Thymus (tissue), 11 donors: Measurements from ENCODE around the gene DDX60. TPM values are rescaled to one million over a fixed set of nuclear protein-coding genes. Genes with fewer than 3 reads are reported as not detected.

Experiments
- DNase-seq, 9 donors: peaks; one replicate each; pipeline ENCODE4 v3.0.0-alpha.2; 2013; ENCODE audit warnings: low spot score in 9 of 9, low read depth in 6 of 9, missing footprints in 1 of 9
- H3K27ac ChIP-seq, 2 donors: one replicate each; pipeline ENCODE4 v1.5.1; 2013; ENCODE audit warnings: control low read depth in 1 of 2, low read depth in 1 of 2, low read length in 1 of 2, mild to moderate bottlenecking in 1 of 2, moderate library complexity in 1 of 2
- H3K27me3 ChIP-seq, 2 donors: one replicate each; pipeline ENCODE4 v1.5.1; 2013; ENCODE audit warnings: low read length in 1 of 2; ENCODE audit not compliant: control insufficient read depth in 2 of 2, insufficient read depth in 1 of 2
- H3K36me3 ChIP-seq, 2 donors: one replicate each; pipeline ENCODE4 v1.5.1; 2013; ENCODE audit warnings: low read length in 1 of 2, mild to moderate bottlenecking in 1 of 2, moderate library complexity in 1 of 2; ENCODE audit not compliant: control insufficient read depth in 2 of 2, insufficient read depth in 2 of 2
- H3K4me1 ChIP-seq, 2 donors: one replicate each; pipeline ENCODE4 v1.5.1; 2013; ENCODE audit warnings: low read length in 2 of 2; ENCODE audit not compliant: control insufficient read depth in 2 of 2, insufficient read depth in 2 of 2
- H3K4me3 ChIP-seq, 2 donors: one replicate each; pipeline ENCODE4 v1.5.1; 2013; ENCODE audit warnings: low read length in 2 of 2, control low read depth in 1 of 2, mild to moderate bottlenecking in 1 of 2
- H3K9me3 ChIP-seq, 2 donors: one replicate each; pipeline ENCODE4 v1.5.1; 2013; ENCODE audit warnings: low read length in 1 of 2, mild to moderate bottlenecking in 1 of 2; ENCODE audit not compliant: control insufficient read depth in 2 of 2, insufficient read depth in 1 of 2
- WGBS: extraction: QIAGEN DNeasy Blood & Tissue Kit; methylation state at CpG from one replicate; pipeline ENCODE4 v1.1.7; 2013; 5-methylcytosine and 5-hydroxymethylcytosine counted together
- polyA plus RNA-seq: library from polyadenylated mRNA; stranded (reverse); fragments of 200-250 nt; gene quantifications from one replicate; pipeline ENCODE4 v1.2.3, GENCODE V29; 2013
- total RNA-seq: library from RNA; stranded (reverse); fragments of 120-200 nt; gene quantifications from one replicate; pipeline ENCODE4 v1.2.4, GENCODE V29; 2013
- donor health status: healthy.

DDX60 gene
- total and polyA plus RNA-seq, 2 donors = 18.9 to 60.5 TPM

GRCh38 chr4:168274871-168275270, 43.7 kb downstream of the DDX60 start:
- H3K36me3 ChIP-seq = peaks cover 0 to 42% of the 10 kb centered on the region in 2 donors
- H3K9me3 ChIP-seq = no peaks in the 10 kb centered on the region
- 69% methylated on average over 1 of the region's 1 CpG for WGBS
- no peaks in the 10 kb centered on the region for H3K27me3 ChIP-seq
- H3K27ac ChIP-seq = no peak overlapping the region
- H3K4me3 ChIP-seq = no peak overlapping the region
- no peak for DNase-seq
- peaks cover 4 to 5% of the 10 kb centered on the region in 2 donors for H3K4me1 ChIP-seq

GRCh38 chr4:168273838-168274237, 44.7 kb downstream of the DDX60 start:
- H3K36me3 ChIP-seq = peaks cover 0 to 35% of the 10 kb centered on the region in 2 donors
- no peak for DNase-seq
- no peak overlapping the region for H3K27ac ChIP-seq
- whole genome bisulfite sequencing = 93% methylated on average over 9 of the region's 9 CpGs
- H3K27me3 ChIP-seq = no peaks in the 10 kb centered on the region
- H3K4me1 ChIP-seq = peaks cover 4 to 5% of the 10 kb centered on the region in 2 donors
- no peak overlapping the region for H3K4me3 ChIP-seq
- no peaks in the 10 kb centered on the region for H3K9me3 ChIP-seq

GRCh38 chr4:168272488-168272887, 46.1 kb downstream of the DDX60 start:
- 42% methylated on average over 2 of the region's 2 CpGs for WGBS
- Histone ChIP-seq H3K27me3 (no peaks in the 10 kb centered on the region), H3K4me1 (peaks cover 4 to 5% of the 10 kb centered on the region in 2 donors), H3K36me3 (peaks cover 0 to 36% of the 10 kb centered on the region in 2 donors), H3K27ac (no peak overlapping the region), H3K9me3 (no peaks in the 10 kb centered on the region), H3K4me3 (no peak overlapping the region)
- DNase-seq = peak; percentile 23 to 90 (median 61)

- peaks cover 4 to 5% of the 10 kb centered on the region in 2 donors for H3K4me1 ChIP-seq
- no peak overlapping the region for H3K27ac ChIP-seq
- peaks cover 0 to 39% of the 10 kb centered on the region in 2 donors for H3K36me3 ChIP-seq
- H3K27me3 ChIP-seq = no peaks in the 10 kb centered on the region
- no peak for DNase-seq
- no peaks in the 10 kb centered on the region for H3K9me3 ChIP-seq
- 80% methylated on average over 2 of the region's 2 CpGs for WGBS
- no peak overlapping the region for H3K4me3 ChIP-seq
Measured at GRCh38 chr4:168269896-168270295, 48.7 kb downstream of the DDX60 start.

GRCh38 chr4:168265327-168265726, 53.2 kb downstream of the DDX60 start:
- no peak for DNase-seq
- no peaks in the 10 kb centered on the region for H3K4me1 ChIP-seq
- H3K9me3 ChIP-seq = no peaks in the 10 kb centered on the region
- peaks cover 0 to 26% of the 10 kb centered on the region in 2 donors for H3K36me3 ChIP-seq
- no peak overlapping the region for H3K4me3 ChIP-seq
- WGBS = 96% methylated on average over 1 of the region's 1 CpG
- no peak overlapping the region for H3K27ac ChIP-seq
- H3K27me3 ChIP-seq = no peaks in the 10 kb centered on the region

GRCh38 chr4:168264903-168265302, 53.6 kb downstream of the DDX60 start:
- no peak overlapping the region for H3K4me3 ChIP-seq
- DNase-seq = no peak
- peaks cover 0 to 28% of the 10 kb centered on the region in 2 donors for H3K36me3 ChIP-seq
- H3K4me1 ChIP-seq = no peaks in the 10 kb centered on the region
- H3K9me3 ChIP-seq = no peaks in the 10 kb centered on the region
- WGBS = 94% methylated on average over 3 of the region's 3 CpGs
- H3K27me3 ChIP-seq = no peaks in the 10 kb centered on the region
- no peak overlapping the region for H3K27ac ChIP-seq

GRCh38 chr4:168263039-168263438, 55.5 kb downstream of the DDX60 start:
- Histone ChIP-seq H3K4me3 (no peak overlapping the region), H3K9me3 (no peaks in the 10 kb centered on the region), H3K4me1 (no peaks in the 10 kb centered on the region), H3K27ac (no peak overlapping the region), H3K27me3 (no peaks in the 10 kb centered on the region), H3K36me3 (peaks cover 0 to 21% of the 10 kb centered on the region in 2 donors)
- DNase-seq = no peak
- 99% methylated on average over 1 of the region's 1 CpG for whole genome bisulfite sequencing

- Histone ChIP-seq H3K27me3 (no peaks in the 10 kb centered on the region), H3K36me3 (peaks cover 3 to 20% of the 10 kb centered on the region in 2 donors), H3K27ac (no peak overlapping the region), H3K4me3 (no peak overlapping the region), H3K9me3 (no peaks in the 10 kb centered on the region), H3K4me1 (no peaks in the 10 kb centered on the region)
- no peak for DNase-seq
- 99% methylated on average over 1 of the region's 1 CpG for WGBS
Measured at GRCh38 chr4:168259096-168259495, 59.5 kb downstream of the DDX60 start.

GRCh38 chr4:168257768-168258167, 60.8 kb downstream of the DDX60 start:
- 56% methylated on average over 4 of the region's 4 CpGs for WGBS
- H3K9me3 ChIP-seq = no peaks in the 10 kb centered on the region
- no peak overlapping the region for H3K4me3 ChIP-seq
- no peak overlapping the region for H3K27ac ChIP-seq
- no peaks in the 10 kb centered on the region for H3K4me1 ChIP-seq
- H3K27me3 ChIP-seq = no peaks in the 10 kb centered on the region
- H3K36me3 ChIP-seq = peaks cover 3 to 33% of the 10 kb centered on the region in 2 donors
- DNase-seq = no peak
